Measurements from ENCODE around the gene PIKFYVE.

DNA sequence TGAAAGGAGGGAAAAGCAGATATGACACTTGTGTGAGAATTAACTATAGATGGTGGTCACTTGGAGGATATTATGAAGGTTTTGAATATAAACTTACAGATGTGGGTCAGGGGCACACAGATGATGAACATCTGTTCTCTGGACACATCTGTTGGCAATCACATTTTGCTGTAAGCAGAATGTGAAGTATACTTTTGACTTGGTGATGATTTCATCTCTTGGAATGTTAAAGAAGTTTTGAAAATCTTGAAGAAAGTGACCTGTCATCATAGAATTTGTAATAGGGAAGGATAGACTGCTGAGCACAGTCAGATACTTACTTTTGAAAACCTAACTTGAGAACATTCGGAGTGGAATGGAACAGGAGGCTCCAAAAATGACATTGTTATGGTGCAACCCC, 40.2 kb downstream of the PIKFYVE start:
- TF ChIP-seq, protein P1, sequence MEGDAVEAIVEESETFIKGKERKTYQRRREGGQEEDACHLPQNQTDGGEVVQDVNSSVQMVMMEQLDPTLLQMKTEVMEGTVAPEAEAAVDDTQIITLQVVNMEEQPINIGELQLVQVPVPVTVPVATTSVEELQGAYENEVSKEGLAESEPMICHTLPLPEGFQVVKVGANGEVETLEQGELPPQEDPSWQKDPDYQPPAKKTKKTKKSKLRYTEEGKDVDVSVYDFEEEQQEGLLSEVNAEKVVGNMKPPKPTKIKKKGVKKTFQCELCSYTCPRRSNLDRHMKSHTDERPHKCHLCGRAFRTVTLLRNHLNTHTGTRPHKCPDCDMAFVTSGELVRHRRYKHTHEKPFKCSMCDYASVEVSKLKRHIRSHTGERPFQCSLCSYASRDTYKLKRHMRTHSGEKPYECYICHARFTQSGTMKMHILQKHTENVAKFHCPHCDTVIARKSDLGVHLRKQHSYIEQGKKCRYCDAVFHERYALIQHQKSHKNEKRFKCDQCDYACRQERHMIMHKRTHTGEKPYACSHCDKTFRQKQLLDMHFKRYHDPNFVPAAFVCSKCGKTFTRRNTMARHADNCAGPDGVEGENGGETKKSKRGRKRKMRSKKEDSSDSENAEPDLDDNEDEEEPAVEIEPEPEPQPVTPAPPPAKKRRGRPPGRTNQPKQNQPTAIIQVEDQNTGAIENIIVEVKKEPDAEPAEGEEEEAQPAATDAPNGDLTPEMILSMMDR (optimal IDR thresholded peaks at IDR 0.05 in 1 of 3, IDR thresholded peaks at IDR 0.05 in 1 of 3, conservative IDR thresholded peaks at IDR 0.05 in 1 of 3; ENCODE audit: extremely low read depth in 1 of 3, insufficient read depth in 2 of 3, low read length in 3 of 3): no peak
- TF ChIP-seq EZH2 (IDR thresholded peaks at IDR 0.05; ENCODE audit: low read length): no peak
